Activated T-helper 1 cell treated with anti-CD3 and anti-CD28 coated beads, Interleukin-12 subunit alpha, Interleukin-12 subunit beta, Interleukin-2, Interleukin-4 antibody, amounts not matched to agents 30 ng/mL and 10 ng/mL and 1 ng/mL, durations not matched to agents 14 hours and 24 hours and 36 hours (primary cell): ENCODE data around the gene PHF19. TPM values are rescaled to one million over a fixed set of nuclear protein-coding genes. Genes with fewer than 3 reads are reported as not detected.

ENCODE experiments used
- DNase-seq: peaks from one replicate; pipeline ENCODE4 v3.0.0; 2021; ENCODE audit warnings: low spot score
- H3K27ac Mint-ChIP-seq: one replicate; pipeline ENCODE4 v1.8.0; 2021; ENCODE audit warnings: mild to moderate bottlenecking, mixed read lengths
- H3K27me3 Mint-ChIP-seq: one replicate; pipeline ENCODE4 v1.8.0; 2022; ENCODE audit warnings: mild to moderate bottlenecking, moderate library complexity, mixed read lengths; ENCODE audit not compliant: insufficient read depth
- H3K36me3 Mint-ChIP-seq: one replicate; pipeline ENCODE4 v1.8.0; 2021; ENCODE audit warnings: low read depth, mixed read lengths
- H3K4me1 Mint-ChIP-seq: one replicate; pipeline ENCODE4 v1.8.0; 2021; ENCODE audit warnings: low read depth, mixed read lengths
- H3K4me3 Mint-ChIP-seq: one replicate; pipeline ENCODE4 v1.8.0; 2021; ENCODE audit warnings: mild to moderate bottlenecking, moderate library complexity, mixed read lengths
- H3K9me3 Mint-ChIP-seq: one replicate; pipeline ENCODE4 v1.8.0; 2021; ENCODE audit warnings: mixed read lengths
- intact Hi-C: fragments of 100-400 bp; cut with micrococcal nuclease; formaldehyde crosslinking; loops from one replicate; pipeline ENCODE4 v1.15.1; 2024
- total RNA-seq: library from RNA; stranded (reverse); gene quantifications from 2 replicates; pipeline ENCODE4 v1.2.3, GENCODE V29; 2022

Gene PHF19
- total RNA-seq, 1 donor from 2014 or later, result 134 TPM

- Mint-ChIP-seq H3K36me3 (peaks cover 86% of the 10 kb centered on the region), H3K4me3 (no peak overlapping the region), H3K27me3 (no peaks in the 10 kb centered on the region), H3K9me3 (no peaks in the 10 kb centered on the region), H3K27ac (peak overlapping the region; percentile 74), H3K4me1 (peaks cover 84% of the 10 kb centered on the region)
- DNase-seq, result no peak
- intact Hi-C loops, result no loop called here
Observed at GRCh38 chr9:120909904-120910303, 32.9 kb upstream of the PHF19 start.

- Mint-ChIP-seq H3K9me3 (no peaks in the 10 kb centered on the region), H3K36me3 (peaks cover 83% of the 10 kb centered on the region), H3K4me1 (peaks cover 84% of the 10 kb centered on the region), H3K27ac (peak overlapping the region; percentile 88), H3K4me3 (peak overlapping the region; percentile 67), H3K27me3 (no peaks in the 10 kb centered on the region)
- DNase-seq, result no peak
- intact Hi-C loops, result no loop called here
Observed at GRCh38 chr9:120905315-120906164, 28.6 kb upstream of the PHF19 start.

- peak overlapping the region; percentile 88 for H3K27ac Mint-ChIP-seq
- no peaks in the 10 kb centered on the region for H3K27me3 Mint-ChIP-seq
- H3K4me1 Mint-ChIP-seq, result peaks cover 84% of the 10 kb centered on the region
- no peak for DNase-seq
- H3K9me3 Mint-ChIP-seq, result no peaks in the 10 kb centered on the region
- intact Hi-C loops, result no loop called here
- H3K36me3 Mint-ChIP-seq, result peaks cover 82% of the 10 kb centered on the region
- H3K4me3 Mint-ChIP-seq, result peak overlapping the region; percentile 67
Observed at GRCh38 chr9:120904978-120905301, 28.0 kb upstream of the PHF19 start.

GRCh38 chr9:120904061-120904977 is 27.3 kb upstream of the PHF19 start:
- Mint-ChIP-seq H3K27me3 (no peaks in the 10 kb centered on the region), H3K27ac (peak overlapping the region; percentile 88), H3K4me3 (peak overlapping the region; percentile 67), H3K4me1 (peaks cover 82% of the 10 kb centered on the region), H3K9me3 (no peaks in the 10 kb centered on the region), H3K36me3 (peaks cover 79% of the 10 kb centered on the region)
- peak; percentile 43 for DNase-seq
- intact Hi-C loops, result no loop called here

GRCh38 chr9:120902569-120903535 is 25.9 kb upstream of the PHF19 start:
- H3K4me1 Mint-ChIP-seq, result peaks cover 86% of the 10 kb centered on the region

GRCh38 chr9:120901755-120902568 is 25.0 kb upstream of the PHF19 start:
- intact Hi-C loops, result no loop called here
- Mint-ChIP-seq H3K4me1 (peaks cover 84% of the 10 kb centered on the region), H3K4me3 (no peak overlapping the region), H3K27me3 (no peaks in the 10 kb centered on the region), H3K27ac (peak overlapping the region; percentile 61), H3K9me3 (no peaks in the 10 kb centered on the region), H3K36me3 (peaks cover 74% of the 10 kb centered on the region)
- DNase-seq, result no peak

More at GRCh38 chr9:120902569-120903535, 25.9 kb upstream of the PHF19 start:
- no peaks in the 10 kb centered on the region for H3K27me3 Mint-ChIP-seq
- H3K27ac Mint-ChIP-seq, result peak overlapping the region; percentile 88
- H3K36me3 Mint-ChIP-seq, result peaks cover 76% of the 10 kb centered on the region
- no peak for DNase-seq
- intact Hi-C loops, result loop anchor here (1.0 kb wide), 1 partner anchor 10 kb away; no protein-coding TSS in a partner anchor
- no peaks in the 10 kb centered on the region for H3K9me3 Mint-ChIP-seq
- peak overlapping the region; percentile 68 for H3K4me3 Mint-ChIP-seq

- H3K4me3 Mint-ChIP-seq, result no peak overlapping the region
- intact Hi-C loops, result no loop called here
- peaks cover 68% of the 10 kb centered on the region for H3K36me3 Mint-ChIP-seq
- H3K27ac Mint-ChIP-seq, result peak overlapping the region; percentile 70
- H3K9me3 Mint-ChIP-seq, result no peaks in the 10 kb centered on the region
- no peak for DNase-seq
- no peaks in the 10 kb centered on the region for H3K27me3 Mint-ChIP-seq
- H3K4me1 Mint-ChIP-seq, result peaks cover 77% of the 10 kb centered on the region
Observed at GRCh38 chr9:120900824-120901223, 23.8 kb upstream of the PHF19 start.

- Mint-ChIP-seq H3K9me3 (no peaks in the 10 kb centered on the region), H3K36me3 (peaks cover 57% of the 10 kb centered on the region), H3K27ac (no peak overlapping the region), H3K27me3 (no peaks in the 10 kb centered on the region), H3K4me1 (peaks cover 73% of the 10 kb centered on the region), H3K4me3 (no peak overlapping the region)
- intact Hi-C loops, result loop anchor here (5.0 kb wide), 1 partner anchor 142 kb away; no protein-coding TSS in a partner anchor
- DNase-seq, result no peak
Observed at GRCh38 chr9:120899490-120900068, 22.6 kb upstream of the PHF19 start.

- Mint-ChIP-seq H3K9me3 (no peaks in the 10 kb centered on the region), H3K36me3 (peaks cover 50% of the 10 kb centered on the region), H3K4me1 (peaks cover 69% of the 10 kb centered on the region), H3K27ac (peak overlapping the region; percentile 58), H3K27me3 (no peaks in the 10 kb centered on the region), H3K4me3 (peak overlapping the region; percentile 15)
- intact Hi-C loops, result loop anchor here (5.0 kb wide), 1 partner anchor 141 kb away; no protein-coding TSS in a partner anchor
- no peak for DNase-seq
Observed at GRCh38 chr9:120898396-120898795, 21.4 kb upstream of the PHF19 start.

- Mint-ChIP-seq H3K9me3 (no peaks in the 10 kb centered on the region), H3K4me3 (no peak overlapping the region), H3K36me3 (peaks cover 31% of the 10 kb centered on the region), H3K27me3 (no peaks in the 10 kb centered on the region), H3K4me1 (peaks cover 72% of the 10 kb centered on the region), H3K27ac (peak overlapping the region; percentile 26)
- intact Hi-C loops, result loop anchor here (5.0 kb wide), 1 partner anchor 139 kb away; no protein-coding TSS in a partner anchor
- no peak for DNase-seq
Observed at GRCh38 chr9:120895951-120896350, 19.0 kb upstream of the PHF19 start.
